Common myeloid progenitor, CD34-positive (primary cell): ENCODE data around the gene KATNBL1.

ENCODE experiments used
- CTCF ChIA-PET: fragments of 350-600 bp; sonication (Branson Sonifier 250); formaldehyde crosslinking; loops from one replicate; lab custom pipeline; 2021; ENCODE audit warnings: antibody characterized with exemption; lab: Charles Lee
- POLR2A ChIA-PET: fragments of 350-600 bp; sonication (Branson Sonifier 250); formaldehyde crosslinking; loops from one replicate; lab custom pipeline; 2021; ENCODE audit warnings: antibody characterized with exemption; lab: Charles Lee
- DNase-seq, 3 donors: peaks; one replicate each; pipeline versions ENCODE4 v3.0.0 to v3.0.0-alpha.2; 2013
- H3K27ac ChIP-seq, 2 experiments: 1 replicate in 1 of 2; 2 replicates in 1 of 2; pipeline ENCODE4 v1.7.0; 2013; ENCODE audit warnings: inconsistent platforms in 2 of 2, low read length in 2 of 2, mild to moderate bottlenecking in 2 of 2, low read depth in 1 of 2, moderate library complexity in 1 of 2; ENCODE audit not compliant: severe bottlenecking in 2 of 2, insufficient read depth in 1 of 2, poor library complexity in 1 of 2
- H3K27me3 ChIP-seq, 5 experiments: replicated peaks in 2 of 5; 1 replicate in 3 of 5; 2 replicates in 2 of 5; pipeline versions ENCODE4 v1.6.1 to v1.7.0; 2013; ENCODE audit warnings: low read length in 4 of 5, mild to moderate bottlenecking in 2 of 5, moderate library complexity in 2 of 5, inconsistent platforms in 1 of 5; ENCODE audit not compliant: insufficient read depth in 5 of 5, control insufficient read depth in 4 of 5
- H3K36me3 ChIP-seq, 4 experiments: 1 replicate in 2 of 4; 2 replicates in 2 of 4; pipeline versions ENCODE4 v1.6.1 to v1.7.0; 2013; ENCODE audit warnings: low read length in 3 of 4, control low read depth in 1 of 4, mild to moderate bottlenecking in 1 of 4; ENCODE audit not compliant: control insufficient read depth in 4 of 4, insufficient read depth in 4 of 4
- H3K4me1 ChIP-seq, 4 experiments: 1 replicate in 3 of 4; 2 replicates in 1 of 4; pipeline versions ENCODE4 v1.6.1 to v1.7.1; 2013; ENCODE audit warnings: low read length in 3 of 4, mild to moderate bottlenecking in 3 of 4, control low read depth in 1 of 4, inconsistent platforms in 1 of 4, moderate library complexity in 1 of 4; ENCODE audit not compliant: control insufficient read depth in 4 of 4, insufficient read depth in 4 of 4; ENCODE audit errors: control extremely low read depth in 1 of 4
- H3K4me3 ChIP-seq, 7 experiments: 1 replicate in 4 of 7; 2 replicates in 3 of 7; pipeline versions ENCODE4 v1.5.1 to v1.7.0; 2013; ENCODE audit warnings: mild to moderate bottlenecking in 7 of 7, low read length in 6 of 7, moderate library complexity in 6 of 7, inconsistent platforms in 2 of 7, low read depth in 2 of 7, control low read depth in 1 of 7; ENCODE audit not compliant: insufficient read depth in 4 of 7, control insufficient read depth in 1 of 7; ENCODE audit errors: extremely low read depth in 1 of 7
- H3K9me3 ChIP-seq, 5 experiments: 1 replicate in 4 of 5; 2 replicates in 1 of 5; pipeline versions ENCODE4 v1.6.1 to v1.7.1; 2013; ENCODE audit warnings: low read length in 4 of 5, mild to moderate bottlenecking in 2 of 5, inconsistent platforms in 1 of 5, low read depth in 1 of 5, moderate library complexity in 1 of 5; ENCODE audit not compliant: control insufficient read depth in 4 of 5, insufficient read depth in 2 of 5; ENCODE audit errors: control extremely low read depth in 1 of 5
- WGBS: methylation state at CpG from one replicate; pipeline ENCODE4 v1.1.5; 2013; ENCODE audit not compliant: insufficient coverage; 5-methylcytosine and 5-hydroxymethylcytosine counted together

KATNBL1 gene

DNA sequence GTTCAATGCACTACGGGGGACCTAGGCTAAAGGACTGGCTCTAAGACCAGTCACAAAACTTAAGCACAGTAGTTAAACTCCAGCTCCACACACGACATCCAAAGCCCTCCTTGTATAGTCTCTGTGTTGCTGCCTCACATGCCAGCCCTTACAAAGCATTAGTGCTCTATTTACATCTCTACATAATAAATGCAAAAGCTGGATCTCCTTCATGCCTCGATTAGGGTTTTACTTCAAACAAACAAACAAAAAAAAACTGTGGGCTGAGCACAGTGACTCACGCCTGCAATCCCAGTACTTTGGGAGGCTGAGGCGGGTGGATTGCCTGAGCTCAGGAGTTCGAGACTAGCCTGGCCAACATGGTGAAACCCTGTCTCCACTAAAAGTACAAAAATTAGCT lies 98.4 kb downstream of the KATNBL1 start:
- no peak overlapping the region for H3K27ac ChIP-seq
- H3K9me3 ChIP-seq = no peaks in the 10 kb centered on the region
- ChIA-PET POLR2A (no interaction called here), CTCF (interaction anchor here (0.6 to 4.4 kb wide), 7 partner anchors 9 to 216 kb away, joined by 3 to 43 read pairs (median 3); partner anchors contain the start of gene KATNBL1)
- H3K4me3 ChIP-seq = no peak overlapping the region
- no peaks in the 10 kb centered on the region for H3K36me3 ChIP-seq
- no peak for DNase-seq
- whole genome bisulfite sequencing = 96% methylated on average over 3 of the region's 6 CpGs
- H3K4me1 ChIP-seq = peaks cover 0 to 2% (median 0%) of the 10 kb centered on the region in 4 experiments
- H3K27me3 ChIP-seq = no peaks in the 10 kb centered on the region

DNA sequence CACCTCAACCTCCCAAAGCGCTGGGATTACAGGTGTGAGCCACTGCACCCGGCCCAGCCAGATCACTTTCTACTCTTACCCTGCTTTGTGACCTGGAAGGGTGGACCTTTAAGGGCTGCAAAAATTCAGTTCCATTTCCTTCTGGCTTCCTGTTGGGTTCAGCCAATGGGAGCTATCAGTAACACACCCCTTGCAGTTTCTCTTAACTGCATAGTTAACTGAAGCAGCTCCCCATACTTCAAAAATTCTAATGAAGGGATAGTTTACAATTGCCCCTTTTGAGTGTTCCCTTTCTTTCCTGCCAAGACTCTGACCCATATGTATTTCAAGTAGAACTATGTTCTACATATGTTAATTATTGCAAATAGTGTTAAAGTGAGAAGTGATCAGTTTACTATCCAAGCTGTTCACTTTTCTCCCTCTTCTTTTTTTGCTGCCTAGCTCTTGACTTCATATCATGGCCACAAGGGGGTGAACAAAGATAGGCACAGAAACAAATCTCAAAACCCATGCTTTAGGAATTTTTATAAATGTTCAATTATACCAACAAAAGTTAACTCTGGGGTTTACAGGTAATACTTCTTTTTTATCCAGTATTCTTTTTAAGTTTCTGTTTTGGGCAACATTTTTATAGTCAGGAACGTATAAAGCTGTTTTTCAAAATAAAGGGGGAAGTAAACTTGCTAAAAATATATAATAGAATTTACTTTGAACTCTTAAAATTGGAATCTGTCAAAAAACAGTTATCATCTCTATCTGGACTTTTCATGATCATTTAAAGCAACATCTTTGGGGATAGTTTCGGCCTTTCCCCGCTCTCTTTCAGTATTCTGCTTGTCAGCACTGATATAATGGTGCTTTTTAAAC lies 99.9 kb downstream of the KATNBL1 start:
- Histone ChIP-seq H3K27me3 (no peaks in the 10 kb centered on the region), H3K36me3 (peaks cover 0 to 3% (median 0%) of the 10 kb centered on the region in 4 experiments), H3K9me3 (no peaks in the 10 kb centered on the region), H3K27ac (no peak overlapping the region), H3K4me1 (peaks cover 0 to 2% (median 0%) of the 10 kb centered on the region in 4 experiments), H3K4me3 (no peak overlapping the region)
- CTCF ChIA-PET = interaction anchor here (0.7 to 4.4 kb wide), 16 partner anchors 9 to 474 kb away, joined by 3 to 43 read pairs (median 4); partner anchors contain the start of genes KATNBL1 and LPCAT4
- DNase-seq = peak; percentile 45 to 66 (median 56)
- WGBS = 87% methylated on average over 2 of the region's 5 CpGs
- POLR2A ChIA-PET = no interaction called here

DNA sequence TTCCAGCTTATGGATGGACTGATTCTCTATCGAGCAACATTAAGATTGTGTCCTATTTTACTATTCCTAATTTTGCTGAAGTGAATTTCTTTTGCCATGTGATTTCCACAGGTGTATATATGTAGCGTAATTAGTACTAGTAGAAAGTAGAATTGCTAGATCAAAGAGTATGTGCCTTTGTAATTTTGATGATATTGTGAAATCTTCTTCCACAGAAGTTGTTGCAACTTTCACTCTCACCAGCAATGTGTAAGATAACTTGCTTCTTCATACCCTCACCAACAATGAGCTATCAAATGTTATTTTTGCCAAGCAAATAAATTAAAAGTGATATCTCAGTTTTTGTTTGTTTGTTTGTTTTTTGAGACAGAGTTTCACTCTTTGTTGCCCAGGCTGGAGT lies 102.6 kb downstream of the KATNBL1 start:
- no peak for DNase-seq
- no peak overlapping the region for H3K4me3 ChIP-seq
- CTCF ChIA-PET = interaction anchor here (1.3 to 1.7 kb wide), 2 partner anchors 102 to 106 kb away, joined by 3 to 6 read pairs; partner anchors contain the start of gene KATNBL1
- peaks cover 0 to 3% (median 1%) of the 10 kb centered on the region in 4 experiments for H3K36me3 ChIP-seq
- peaks cover 0 to 8% (median 6%) of the 10 kb centered on the region in 4 experiments for H3K4me1 ChIP-seq
- H3K9me3 ChIP-seq = no peaks in the 10 kb centered on the region
- H3K27ac ChIP-seq = no peak overlapping the region
- POLR2A ChIA-PET = no interaction called here
- H3K27me3 ChIP-seq = no peaks in the 10 kb centered on the region
- WGBS = no CpG with 5 or more reads among the region's 2 CpGs

DNA sequence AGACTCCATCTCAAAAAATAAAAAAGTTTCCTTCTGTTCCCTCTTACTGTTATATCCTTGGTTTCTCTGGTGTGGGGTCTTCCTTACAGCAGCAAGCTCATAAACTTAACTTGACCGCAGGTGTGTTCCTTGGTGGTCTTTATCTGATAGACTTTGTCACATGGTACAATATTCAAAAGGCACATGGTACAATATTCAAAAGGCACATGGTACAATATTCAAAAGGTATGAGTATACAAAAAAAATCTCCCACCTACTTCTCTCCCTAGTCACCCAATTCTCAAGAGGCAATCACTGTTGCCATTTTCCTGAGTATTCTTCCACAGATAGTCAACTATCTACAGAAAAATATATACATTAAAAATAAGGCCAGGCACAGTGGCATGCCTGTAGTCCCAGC lies 103.5 kb downstream of the KATNBL1 start:
- H3K4me3 ChIP-seq = no peak overlapping the region
- ChIA-PET POLR2A (no interaction called here), CTCF (interaction anchor here (1.3 to 1.7 kb wide), 2 partner anchors 103 to 107 kb away, joined by 3 to 6 read pairs; partner anchors contain the start of gene KATNBL1)
- DNase-seq = no peak
- H3K27ac ChIP-seq = no peak overlapping the region
- no peaks in the 10 kb centered on the region for H3K9me3 ChIP-seq
- H3K27me3 ChIP-seq = no peaks in the 10 kb centered on the region
- H3K4me1 ChIP-seq = peaks cover 0 to 13% (median 7%) of the 10 kb centered on the region in 4 experiments
- peaks cover 0 to 3% (median 1%) of the 10 kb centered on the region in 4 experiments for H3K36me3 ChIP-seq
- WGBS = no CpG with 5 or more reads among the region's 1 CpG

DNA sequence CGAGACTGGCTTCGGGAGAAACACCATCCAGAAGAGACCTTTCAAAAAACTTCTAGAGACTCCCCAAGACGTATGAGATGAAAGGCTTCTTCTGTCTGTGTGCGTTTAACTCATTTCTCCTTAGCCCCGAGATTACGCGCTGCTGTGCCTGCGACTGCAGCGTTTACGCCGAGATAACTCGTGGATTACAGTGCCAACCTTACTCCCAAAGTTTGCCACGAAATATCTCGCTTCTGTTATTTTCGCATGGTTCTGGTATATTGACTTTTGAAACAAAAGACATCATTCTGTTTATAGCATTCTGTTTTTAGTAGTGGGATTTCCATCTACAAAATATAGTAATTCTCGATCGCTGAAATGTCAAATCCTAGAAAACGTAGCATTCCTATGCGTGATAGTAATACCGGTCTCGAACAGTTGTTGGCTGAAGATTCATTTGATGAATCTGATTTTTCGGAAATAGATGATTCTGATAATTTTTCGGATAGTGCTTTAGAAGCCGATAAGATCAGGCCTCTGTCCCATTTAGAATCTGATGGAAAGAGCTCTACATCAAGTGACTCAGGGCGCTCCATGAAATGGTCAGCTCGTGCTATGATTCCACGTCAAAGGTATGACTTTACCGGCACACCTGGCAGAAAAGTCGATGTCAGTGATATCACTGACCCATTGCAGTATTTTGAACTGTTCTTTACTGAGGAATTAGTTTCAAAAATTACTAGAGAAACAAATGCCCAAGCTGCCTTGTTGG lies 107.5 kb downstream of the KATNBL1 start:
- DNase-seq = no peak
- ChIA-PET POLR2A (interaction anchor here (1.0 to 1.1 kb wide), 2 partner anchors 107 to 235 kb away, joined by 4 to 8 read pairs; partner anchors contain the start of genes KATNBL1 and SLC12A6), CTCF (interaction anchor here (0.8 to 1.3 kb wide), 3 partner anchors 9 to 107 kb away, joined by 3 to 4 read pairs (median 4); partner anchors contain the start of gene KATNBL1)
- H3K27me3 ChIP-seq = no peaks in the 10 kb centered on the region
- peaks cover 14 to 24% (median 18%) of the 10 kb centered on the region in 4 experiments for H3K4me1 ChIP-seq
- H3K27ac ChIP-seq = peak overlapping the region; percentile 84 to 93
- H3K36me3 ChIP-seq = peaks cover 0 to 7% (median 1%) of the 10 kb centered on the region in 4 experiments
- no peaks in the 10 kb centered on the region for H3K9me3 ChIP-seq
- WGBS = 39% methylated on average over 22 of the region's 29 CpGs
- peak overlapping the region; percentile 73 to 100 (median 96) for H3K4me3 ChIP-seq

DNA sequence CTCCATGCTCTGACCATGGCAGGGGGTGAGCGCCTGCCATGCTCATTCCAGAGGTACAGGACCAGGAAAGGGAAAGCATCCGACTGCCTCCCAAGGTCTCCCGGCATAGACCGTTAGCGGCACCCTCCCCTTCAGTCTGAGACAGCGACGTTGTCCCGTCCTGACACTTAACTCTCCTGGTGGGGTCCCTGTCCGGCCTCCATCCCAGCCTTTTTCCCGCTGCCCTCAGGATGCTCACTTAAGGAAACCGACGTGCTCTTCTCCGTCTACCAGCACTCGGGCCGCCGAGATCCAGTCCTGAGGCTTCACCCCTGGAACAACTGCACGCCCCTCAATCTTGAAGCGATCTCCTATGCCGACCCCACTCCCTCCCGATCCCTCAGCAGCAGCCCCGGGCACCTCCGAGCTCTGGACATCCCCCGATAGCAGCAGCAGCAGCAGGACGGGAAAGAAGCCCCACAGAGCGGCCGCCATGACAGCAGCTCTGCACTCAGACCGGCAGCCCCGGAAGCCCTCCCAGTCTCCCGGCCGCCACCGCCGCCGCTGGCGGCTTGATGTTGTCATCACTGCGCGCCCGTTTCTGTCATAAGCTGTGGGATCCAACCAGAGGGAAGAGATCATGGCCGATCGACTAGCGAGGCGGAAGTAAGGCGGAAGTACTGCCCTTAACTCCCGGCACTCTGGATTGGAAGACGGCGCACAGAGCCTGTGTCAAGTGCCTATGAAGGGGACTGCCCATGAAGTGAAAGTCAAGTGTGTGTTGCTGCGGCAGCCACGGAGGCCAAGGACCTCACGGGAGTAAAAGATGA lies 108.3 kb downstream of the KATNBL1 start, which contains the start of the genes EMC7 and PGBD4:
TSS of gene EMC7 (minus strand) at position 497 of the 809 bp plus-strand sequence. CDS start at position 474, 23 bp downstream.
TSS of gene PGBD4 (plus strand) at position 718 of the 809 bp plus-strand sequence. CDS start 449 bp downstream, outside the sequence.
- H3K9me3 ChIP-seq = no peaks in the 10 kb centered on the region
- no peaks in the 10 kb centered on the region for H3K27me3 ChIP-seq
- WGBS = 0% methylated on average over 43 of the region's 48 CpGs
- peak within 1 kb of the TSS; percentile 73 to 100 (median 96) for H3K4me3 ChIP-seq
- POLR2A ChIA-PET = interaction anchor here (0.8 to 1.1 kb wide), 3 partner anchors 108 to 868 kb away, joined by 4 to 8 read pairs (median 4); partner anchors contain the start of genes AQR, KATNBL1 and SLC12A6
- CTCF ChIA-PET = interaction anchor here (1.1 kb wide), 1 partner anchor 108 kb away, joined by 4 read pairs; the partner anchor contains the start of gene KATNBL1
- peaks cover 0 to 7% (median 1%) of the 10 kb centered on the region in 4 experiments for H3K36me3 ChIP-seq
- peak; percentile 99 to 100 (median 100) for DNase-seq
- peaks cover 14 to 24% (median 18%) of the 10 kb centered on the region in 4 experiments for H3K4me1 ChIP-seq
- peak within 1 kb of the TSS; percentile 89 to 93 for H3K27ac ChIP-seq
